CD4-positive, alpha-beta T cell treated with Interleukin-21 for 1 hour (primary cell): ENCODE results near the gene GPS1.

Source experiments
- DNase-seq: peaks from one replicate; pipeline ENCODE4 v3.0.0-alpha.2; 2020

GPS1 gene

GRCh38 chr17:82047379-82047778, 4.3 kb upstream of the GPS1 start:
- no peak for DNase-seq

- DNase-seq: no peak
Measured at GRCh38 chr17:82047914-82048570, 3.7 kb upstream of the GPS1 start.

DNA sequence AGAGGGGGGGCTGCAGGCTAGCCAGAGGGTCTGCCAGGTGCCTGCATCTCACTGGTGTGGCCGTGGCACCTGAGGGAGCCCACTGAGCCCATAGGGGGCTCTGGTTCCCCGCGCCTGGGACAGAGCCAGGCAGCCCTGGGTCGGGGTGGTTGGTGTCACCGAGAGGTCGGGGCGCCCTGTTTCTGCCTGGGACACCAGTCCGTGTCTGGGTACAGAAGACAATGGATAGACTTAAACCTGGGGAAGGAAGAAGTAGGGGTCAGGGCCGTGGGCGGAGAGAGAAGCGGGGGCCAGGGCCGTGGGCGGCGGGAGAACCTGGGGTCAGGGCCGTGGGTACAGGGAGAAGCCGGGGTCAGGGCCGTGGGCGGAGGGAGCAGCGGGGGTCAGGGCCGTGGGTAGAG, 3.1 kb upstream of the GPS1 start:
- no peak for DNase-seq

GRCh38 chr17:82049106-82049505, 2.6 kb upstream of the GPS1 start:
- no peak for DNase-seq

- DNase-seq: no peak
Measured at GRCh38 chr17:82049521-82049971, 2.2 kb upstream of the GPS1 start.

DNA sequence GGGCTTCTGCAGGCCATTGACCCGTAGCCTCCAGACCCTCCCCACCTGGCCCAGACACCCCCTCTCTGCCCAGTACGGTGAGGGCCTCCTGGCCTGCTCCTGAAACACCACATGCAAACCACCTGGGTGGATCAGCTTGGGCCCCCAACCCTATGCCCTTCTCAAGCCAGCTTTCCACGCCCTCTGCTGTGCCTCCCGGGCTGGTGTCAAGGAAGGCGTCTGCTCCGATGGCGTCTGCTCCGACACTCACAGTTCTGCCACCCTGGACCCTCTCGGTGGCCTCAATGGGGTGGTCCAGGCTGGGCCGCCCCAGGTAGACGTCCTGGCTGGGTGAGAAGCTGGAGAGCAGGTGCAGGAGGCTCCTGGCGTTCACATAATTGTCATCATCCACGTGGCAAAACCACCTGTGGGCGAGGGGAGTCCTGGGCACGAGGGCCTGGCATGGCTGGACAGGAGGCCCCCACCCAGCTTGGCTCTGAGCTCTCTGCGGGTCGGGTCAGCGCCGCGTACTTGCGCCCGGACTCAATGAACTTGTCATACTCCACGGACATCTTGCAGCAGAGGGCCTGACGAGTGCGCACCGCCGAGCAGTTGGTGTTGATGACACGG, 1.4 kb upstream of the GPS1 start:
- no peak for DNase-seq

GRCh38 chr17:82050761-82051641, 697 bp upstream of the GPS1 start:
- DNase-seq: no peak

GRCh38 chr17:82052638-82053059, 951 bp downstream of the GPS1 start:
- no peak for DNase-seq

DNA sequence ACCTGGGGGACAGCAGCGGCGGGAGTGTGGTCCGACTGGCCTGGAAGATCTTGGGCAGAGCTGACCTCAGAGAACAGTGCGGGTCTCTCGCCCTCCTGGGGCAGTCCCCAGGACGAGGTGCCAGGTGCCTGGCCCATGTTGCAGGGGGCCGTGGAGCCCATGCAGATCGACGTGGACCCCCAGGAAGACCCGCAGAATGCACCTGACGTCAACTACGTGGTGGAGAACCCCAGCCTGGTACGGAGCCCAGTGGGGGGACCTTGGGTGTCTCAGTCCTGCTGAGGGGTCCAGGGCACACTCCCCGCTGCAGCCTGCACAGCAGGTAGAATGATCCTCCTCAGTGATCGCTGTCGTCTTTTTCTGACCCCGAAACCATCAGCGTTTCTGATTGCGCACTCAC, 1.4 kb downstream of the GPS1 start:
- DNase-seq: no peak

GRCh38 chr17:82053556-82054263, 2.0 kb downstream of the GPS1 start:
- DNase-seq: no peak

DNA sequence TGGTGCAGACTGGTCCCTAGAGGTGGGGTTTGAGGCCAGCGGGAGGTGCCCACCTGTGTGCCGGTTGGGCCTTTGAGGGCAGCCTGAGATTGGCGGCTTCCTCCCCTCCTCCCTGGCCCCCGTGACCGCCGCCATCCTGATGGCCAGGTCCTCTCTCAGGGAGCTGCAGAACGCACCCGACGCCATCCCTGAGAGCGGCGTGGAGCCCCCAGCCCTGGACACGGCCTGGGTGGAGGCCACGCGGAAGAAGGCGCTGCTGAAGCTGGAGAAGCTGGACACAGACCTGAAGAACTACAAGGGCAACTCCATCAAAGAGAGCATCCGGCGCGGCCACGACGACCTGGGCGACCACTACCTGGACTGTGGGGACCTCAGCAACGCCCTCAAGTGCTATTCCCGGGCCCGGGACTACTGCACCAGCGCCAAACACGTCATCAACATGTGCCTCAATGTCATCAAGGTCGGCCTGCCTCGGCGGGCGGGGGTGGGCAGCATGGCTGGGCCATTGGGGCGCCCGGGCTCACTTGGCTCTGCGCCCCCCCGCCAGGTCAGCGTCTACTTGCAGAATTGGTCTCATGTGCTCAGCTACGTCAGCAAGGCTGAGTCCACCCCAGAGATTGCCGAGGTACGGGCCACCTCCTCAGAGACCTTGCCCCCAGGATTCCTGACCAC, 2.8 kb downstream of the GPS1 start:
- DNase-seq: no peak

- no peak for DNase-seq
Measured at GRCh38 chr17:82055023-82055964, 3.6 kb downstream of the GPS1 start.

- no peak for DNase-seq
Measured at GRCh38 chr17:82055965-82056728, 4.4 kb downstream of the GPS1 start.

DNA sequence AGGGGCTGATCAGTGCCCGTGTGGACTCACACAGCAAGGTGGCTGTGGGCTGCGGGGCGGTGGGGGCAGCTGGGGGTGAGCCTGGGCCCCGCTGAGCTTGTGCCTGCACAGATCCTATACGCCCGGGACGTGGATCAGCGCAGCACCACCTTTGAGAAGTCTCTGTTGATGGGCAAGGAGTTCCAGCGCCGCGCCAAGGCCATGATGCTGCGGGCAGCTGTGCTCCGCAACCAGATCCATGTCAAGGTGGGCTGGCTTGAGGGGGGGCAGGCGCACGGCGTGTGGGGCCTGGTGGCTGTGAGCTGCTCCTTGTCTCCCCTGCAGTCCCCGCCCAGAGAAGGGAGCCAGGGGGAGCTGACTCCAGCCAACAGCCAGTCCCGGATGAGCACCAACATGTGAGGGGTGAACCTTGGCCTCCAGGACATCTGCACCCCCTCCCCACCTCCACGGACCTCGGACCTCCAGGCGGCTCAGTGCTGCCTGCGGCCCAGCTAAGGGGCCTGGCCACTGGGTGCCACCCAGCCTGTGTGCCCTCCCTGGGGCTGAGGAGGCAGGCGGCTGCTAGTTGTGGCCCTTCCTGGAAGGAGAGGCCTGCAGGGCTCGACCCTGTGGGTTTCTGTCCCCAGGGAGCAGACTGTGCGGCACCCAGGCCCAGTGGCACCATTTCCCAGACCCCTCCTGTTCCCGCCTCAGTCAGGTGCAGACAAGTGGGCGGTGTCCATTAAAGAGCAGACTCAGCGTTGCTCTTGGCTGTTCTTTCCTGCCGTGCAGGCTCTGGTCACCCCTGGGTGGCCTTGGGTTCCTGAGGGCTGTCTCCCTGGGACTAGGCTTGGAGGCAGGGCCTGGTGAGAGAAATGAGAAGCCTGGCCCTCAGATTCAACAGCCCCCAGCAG, 5.3 kb downstream of the GPS1 start:
- DNase-seq: no peak

DNA sequence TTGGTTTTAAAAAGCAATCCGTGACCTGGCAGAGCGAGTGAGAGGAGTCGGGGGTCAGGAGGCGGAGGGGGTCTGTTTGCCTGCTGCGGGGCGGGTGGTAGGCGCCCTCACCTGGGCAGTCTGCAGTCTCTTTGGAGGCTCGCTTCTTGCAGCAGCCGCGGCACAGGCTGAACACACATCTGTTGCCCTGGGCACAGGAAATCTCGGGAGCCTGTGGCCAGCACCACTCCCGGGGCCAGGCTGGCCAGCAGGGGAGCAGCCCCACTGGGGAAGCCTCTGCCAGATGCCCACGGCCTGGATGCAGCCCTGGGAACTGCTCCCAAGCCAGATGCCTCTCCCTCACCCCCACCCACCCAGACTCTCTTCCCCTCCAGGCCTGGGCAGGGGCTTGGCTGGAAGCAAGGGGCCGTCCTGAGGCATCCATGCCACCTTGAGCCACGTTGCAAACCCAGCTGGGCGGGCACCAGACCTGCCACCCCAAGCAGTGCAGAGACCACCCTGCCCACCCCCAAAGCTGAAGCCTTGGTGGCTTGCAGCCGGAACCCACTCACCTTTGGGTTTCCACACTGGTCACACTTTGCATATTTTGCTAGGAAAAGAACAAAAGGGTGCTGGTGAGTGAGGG, 6.6 kb downstream of the GPS1 start:
- no peak for DNase-seq

DNA sequence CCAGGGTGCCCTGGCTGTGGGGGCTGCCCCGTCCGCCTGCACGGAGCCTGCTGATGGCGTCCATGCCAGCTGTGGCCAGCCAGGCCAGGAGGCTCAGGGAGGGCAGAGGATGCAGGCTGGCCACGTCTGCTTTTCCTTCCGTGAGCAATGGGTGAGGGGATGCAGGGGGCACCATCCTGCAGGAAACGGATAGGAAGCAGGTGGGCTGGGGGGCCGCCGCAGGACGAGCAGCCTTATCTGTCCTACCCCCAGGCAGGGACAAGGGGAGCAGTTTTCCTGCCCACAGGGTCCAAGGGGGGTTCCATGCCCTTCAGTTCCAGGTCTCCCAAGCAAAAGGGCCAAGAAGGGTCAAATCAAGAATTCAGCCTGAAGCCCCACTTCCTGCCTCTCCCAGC, 7.2 kb downstream of the GPS1 start:
- DNase-seq: no peak

- DNase-seq: no peak
Measured at GRCh38 chr17:82059272-82060000, 7.7 kb downstream of the GPS1 start.

DNA sequence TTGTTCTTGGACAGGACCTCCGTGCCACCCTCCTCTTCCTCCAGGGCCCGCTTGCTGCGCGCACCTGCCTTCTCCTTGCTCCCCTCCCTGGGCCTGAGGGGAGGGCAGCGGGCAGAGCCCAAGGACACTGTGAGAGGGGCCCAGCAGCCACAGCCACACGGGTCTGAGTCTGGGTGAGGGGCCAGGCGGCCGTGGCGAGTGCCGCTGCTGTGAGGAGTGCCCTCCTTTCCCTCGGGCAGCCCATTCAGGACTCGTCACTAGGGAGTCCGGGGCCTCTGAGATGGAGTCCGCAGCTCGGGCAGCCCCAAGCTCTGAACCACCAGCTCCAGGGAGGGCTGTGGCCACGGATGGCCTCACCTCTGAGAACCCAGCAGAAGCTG, 8.3 kb downstream of the GPS1 start:
- DNase-seq: no peak
